ENCODE data around the gene PGAM5. TPM values are rescaled to one million over a fixed set of nuclear protein-coding genes. Genes with fewer than 3 reads are reported as not detected.

The PGAM5 gene
- total and polyA plus RNA-seq, 2 of the 4 experiments (the other 2 are of a cell fraction): 25.2 to 37.8 TPM

DNA sequence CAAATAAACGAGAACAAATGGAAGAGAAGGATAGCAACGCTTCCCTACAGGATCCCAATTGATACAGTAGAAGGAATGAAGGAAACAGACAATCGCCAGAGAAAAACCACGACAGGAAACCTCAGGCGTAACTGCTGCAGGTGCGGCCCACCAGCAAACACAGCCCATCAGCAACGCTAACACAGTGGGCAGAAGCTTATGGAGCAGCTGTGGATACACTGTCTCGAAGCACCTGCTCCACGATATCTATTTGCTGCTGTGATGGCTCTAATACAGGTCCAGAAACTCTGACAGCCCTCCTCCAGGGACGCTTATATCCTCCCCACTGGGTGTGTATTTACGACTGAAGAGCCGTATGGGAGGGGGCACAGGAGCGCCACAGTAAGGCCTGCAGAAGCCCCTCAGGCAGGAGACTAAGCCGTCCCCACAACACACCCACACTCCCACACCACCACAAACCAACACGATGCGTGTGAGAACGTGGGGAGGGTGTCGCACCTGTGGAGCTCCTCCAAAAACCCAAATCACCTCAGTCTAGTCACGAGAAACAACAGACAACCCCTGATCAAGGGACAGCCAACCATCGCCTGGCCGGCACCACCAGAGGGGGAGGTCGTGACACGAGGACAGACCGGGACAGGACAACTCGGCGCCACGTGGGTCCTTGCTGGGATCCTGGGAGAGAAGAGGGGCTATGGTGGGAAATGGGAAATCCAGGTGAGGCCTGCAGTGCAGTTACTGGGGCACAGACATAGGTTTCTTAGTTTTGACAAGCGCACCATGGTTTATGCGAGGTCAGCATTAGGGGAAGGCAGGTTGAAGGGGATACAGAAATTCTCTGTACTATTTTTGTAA is 47.5 kb upstream of the PGAM5 start:
- H3K4me3 ChIP-seq (ENCODE audit: insufficient read depth, low read depth, low read length): no peak overlapping the region
- H3K23ac ChIP-seq (ENCODE audit: low read depth, low read length): no peak overlapping the region
- H3K18ac ChIP-seq (ENCODE audit: low read depth, low read length): no peak overlapping the region
- no peak overlapping the region for H3K4me2 ChIP-seq (ENCODE audit: low read depth, low read length)
- H3K14ac ChIP-seq (replicated peaks; ENCODE audit: low read depth, low read length): no peak overlapping the region
- H3K79me1 ChIP-seq (ENCODE audit: low read depth in 1 of 2, low read length in 2 of 2): no peaks in the 10 kb centered on the region
- H4K91ac ChIP-seq (ENCODE audit: insufficient read depth, low read depth, low read length): no peak overlapping the region
- 95% methylated on average over 12 of the region's 29 CpGs; no CpG with 5 or more reads in 1 of the 2 experiments for WGBS, 2 experiments (ENCODE audit: extremely low coverage in 2 of 2, insufficient read length in 1 of 2)
- H3K9me3 ChIP-seq (ENCODE audit: control insufficient read depth, insufficient read depth, low read length): no peaks in the 10 kb centered on the region
- H4K20me1 ChIP-seq (ENCODE audit: insufficient read depth, low read length): no peaks in the 10 kb centered on the region
- intact Hi-C loops (cut with micrococcal nuclease): no loop called here
- no peak overlapping the region for H2AFZ ChIP-seq (replicated peaks; ENCODE audit: low read length, poor library complexity)
- no peak overlapping the region for H2BK5ac ChIP-seq (ENCODE audit: low read depth, low read length, poor library complexity, severe bottlenecking)
- dilution Hi-C loops (cut with HindIII; ENCODE audit: low sequenced_read_pairs, unreplicated experiment): no loop called here
- ChIA-PET POLR2A (ENCODE audit: unreplicated experiment) (no interaction called here), CTCF (no interaction called here)
- BruUV-seq (replicated peaks): no TSS peak
- H2AK5ac ChIP-seq (ENCODE audit: low read depth, low read length): no peak overlapping the region
- no peak overlapping the region for H3K4ac ChIP-seq (ENCODE audit: low read depth, low read length)
- H2BK15ac ChIP-seq (ENCODE audit: low read depth, low read length): no peak overlapping the region
- no peak overlapping the region for H4K5ac ChIP-seq (ENCODE audit: low read depth, low read length)
- no peak overlapping the region for H2BK120ac ChIP-seq (ENCODE audit: low read depth, low read length)
- ATAC-seq (ENCODE audit: low read depth): no peak
- no peak overlapping the region for H3K56ac ChIP-seq (ENCODE audit: extremely low read depth, insufficient read depth, low read length)
- H3K4me1 ChIP-seq (ENCODE audit: control insufficient read depth, insufficient read depth, low read length): no peaks in the 10 kb centered on the region
- H3K9me1 ChIP-seq (ENCODE audit: insufficient read depth, low read length): peaks cover 3% of the 10 kb centered on the region
- H3K36me3 ChIP-seq (ENCODE audit: control insufficient read depth, insufficient read depth, low read length): peaks cover 57% of the 10 kb centered on the region
- no peak overlapping the region for H3K9ac ChIP-seq (ENCODE audit: low read depth, low read length)
- no peak for DNase-seq
- no peak overlapping the region for H3K27ac ChIP-seq (ENCODE audit: insufficient read depth, low read length)
- H2AK9ac ChIP-seq (replicated peaks; ENCODE audit: low read depth, low read length, poor library complexity): no peak overlapping the region
- H2BK20ac ChIP-seq (ENCODE audit: low read depth, low read length): no peak overlapping the region
- no peak overlapping the region for H4K8ac ChIP-seq (ENCODE audit: low read depth in 2 of 2, low read length in 2 of 2)
- in situ Hi-C loops (cut with MboI; ENCODE audit: low sequenced_read_pairs): no loop called here
- H3K27me3 ChIP-seq (ENCODE audit: control insufficient read depth, insufficient read depth, low read length): no peaks in the 10 kb centered on the region
- TF ChIP-seq MXI1 (IDR thresholded peaks at IDR 0.05; ENCODE audit: borderline replicate concordance, low read depth, low read length): no peak
- TF ChIP-seq, protein P1, sequence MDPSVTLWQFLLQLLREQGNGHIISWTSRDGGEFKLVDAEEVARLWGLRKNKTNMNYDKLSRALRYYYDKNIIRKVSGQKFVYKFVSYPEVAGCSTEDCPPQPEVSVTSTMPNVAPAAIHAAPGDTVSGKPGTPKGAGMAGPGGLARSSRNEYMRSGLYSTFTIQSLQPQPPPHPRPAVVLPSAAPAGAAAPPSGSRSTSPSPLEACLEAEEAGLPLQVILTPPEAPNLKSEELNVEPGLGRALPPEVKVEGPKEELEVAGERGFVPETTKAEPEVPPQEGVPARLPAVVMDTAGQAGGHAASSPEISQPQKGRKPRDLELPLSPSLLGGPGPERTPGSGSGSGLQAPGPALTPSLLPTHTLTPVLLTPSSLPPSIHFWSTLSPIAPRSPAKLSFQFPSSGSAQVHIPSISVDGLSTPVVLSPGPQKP (IDR thresholded peaks at IDR 0.05; ENCODE audit: borderline replicate concordance, low read depth, low read length): no peak
- no peak for TF ChIP-seq MAZ (IDR thresholded peaks at IDR 0.05; ENCODE audit: borderline replicate concordance, low read depth, low read length)
- no peak for TF ChIP-seq RAD21 (IDR thresholded peaks at IDR 0.05; ENCODE audit: low read length)
- TF ChIP-seq CHD1 (IDR thresholded peaks at IDR 0.05; ENCODE audit: low read depth, low read length): no peak
- TF ChIP-seq, protein P2, sequence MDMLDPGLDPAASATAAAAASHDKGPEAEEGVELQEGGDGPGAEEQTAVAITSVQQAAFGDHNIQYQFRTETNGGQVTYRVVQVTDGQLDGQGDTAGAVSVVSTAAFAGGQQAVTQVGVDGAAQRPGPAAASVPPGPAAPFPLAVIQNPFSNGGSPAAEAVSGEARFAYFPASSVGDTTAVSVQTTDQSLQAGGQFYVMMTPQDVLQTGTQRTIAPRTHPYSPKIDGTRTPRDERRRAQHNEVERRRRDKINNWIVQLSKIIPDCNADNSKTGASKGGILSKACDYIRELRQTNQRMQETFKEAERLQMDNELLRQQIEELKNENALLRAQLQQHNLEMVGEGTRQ (IDR thresholded peaks at IDR 0.05; ENCODE audit: low read depth, low read length): no peak
- no peak for TF ChIP-seq BHLHE40 (IDR thresholded peaks at IDR 0.05; ENCODE audit: low read depth, low read length)
- TF ChIP-seq, protein P3, sequence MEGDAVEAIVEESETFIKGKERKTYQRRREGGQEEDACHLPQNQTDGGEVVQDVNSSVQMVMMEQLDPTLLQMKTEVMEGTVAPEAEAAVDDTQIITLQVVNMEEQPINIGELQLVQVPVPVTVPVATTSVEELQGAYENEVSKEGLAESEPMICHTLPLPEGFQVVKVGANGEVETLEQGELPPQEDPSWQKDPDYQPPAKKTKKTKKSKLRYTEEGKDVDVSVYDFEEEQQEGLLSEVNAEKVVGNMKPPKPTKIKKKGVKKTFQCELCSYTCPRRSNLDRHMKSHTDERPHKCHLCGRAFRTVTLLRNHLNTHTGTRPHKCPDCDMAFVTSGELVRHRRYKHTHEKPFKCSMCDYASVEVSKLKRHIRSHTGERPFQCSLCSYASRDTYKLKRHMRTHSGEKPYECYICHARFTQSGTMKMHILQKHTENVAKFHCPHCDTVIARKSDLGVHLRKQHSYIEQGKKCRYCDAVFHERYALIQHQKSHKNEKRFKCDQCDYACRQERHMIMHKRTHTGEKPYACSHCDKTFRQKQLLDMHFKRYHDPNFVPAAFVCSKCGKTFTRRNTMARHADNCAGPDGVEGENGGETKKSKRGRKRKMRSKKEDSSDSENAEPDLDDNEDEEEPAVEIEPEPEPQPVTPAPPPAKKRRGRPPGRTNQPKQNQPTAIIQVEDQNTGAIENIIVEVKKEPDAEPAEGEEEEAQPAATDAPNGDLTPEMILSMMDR (conservative IDR thresholded peaks at IDR 0.05; ENCODE audit: low read depth, low read length): no peak
- no peak for TF ChIP-seq NFE2L2 (IDR thresholded peaks at IDR 0.05; ENCODE audit: low read depth, low read length)
- no peak for TF ChIP-seq SMC3 (IDR thresholded peaks at IDR 0.05; ENCODE audit: low read depth, low read length)
- TF ChIP-seq POLR2A (IDR thresholded peaks at IDR 0.05; ENCODE audit: low read depth, low read length): no peak
- no peak for TF ChIP-seq CEBPB (IDR thresholded peaks at IDR 0.05; ENCODE audit: low read depth, low read length)
- TF ChIP-seq FOS (IDR thresholded peaks at IDR 0.05; ENCODE audit: low read depth, low read length): no peak
- TF ChIP-seq RFX5 (IDR thresholded peaks at IDR 0.05; ENCODE audit: low read depth, low read length): no peak
- no peak for TF ChIP-seq RCOR1 (IDR thresholded peaks at IDR 0.05; ENCODE audit: insufficient replicate concordance, low read length)
